ENCODE measurements around the gene NOTCH3.

The NOTCH3 gene

DNA sequence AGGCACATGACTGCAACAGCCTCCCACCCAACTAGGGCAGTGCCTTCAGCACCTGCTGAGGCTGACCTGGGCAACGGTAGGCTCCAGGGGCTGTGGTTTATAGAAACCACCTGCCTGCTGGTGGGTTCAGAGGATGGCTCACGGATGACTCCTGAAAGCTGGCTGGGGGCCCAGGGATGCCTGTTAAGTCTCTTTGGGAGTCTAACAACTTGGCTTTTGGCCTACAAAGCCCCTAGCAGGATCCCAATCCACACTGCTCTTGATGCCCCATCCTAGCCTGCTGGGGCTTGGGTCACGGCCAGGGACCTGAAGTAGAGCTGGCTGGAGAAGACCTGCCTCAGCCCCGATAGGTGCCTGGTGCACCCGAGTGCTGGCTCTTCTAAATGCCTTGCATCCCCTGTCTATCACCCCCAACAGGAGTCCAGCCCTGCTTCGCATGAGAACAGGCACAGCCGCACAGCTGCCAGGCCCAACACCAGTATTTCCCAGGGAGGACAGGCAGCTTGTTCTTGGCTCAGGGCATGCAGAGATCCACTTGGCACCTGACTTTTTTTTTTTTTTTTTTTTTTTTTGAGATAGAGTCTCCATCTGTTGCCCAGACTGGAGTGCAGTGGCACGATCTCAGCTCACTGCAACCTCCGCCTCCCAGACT is 40.6 kb upstream of the NOTCH3 start:
- TF ChIP-seq, protein P1, sequence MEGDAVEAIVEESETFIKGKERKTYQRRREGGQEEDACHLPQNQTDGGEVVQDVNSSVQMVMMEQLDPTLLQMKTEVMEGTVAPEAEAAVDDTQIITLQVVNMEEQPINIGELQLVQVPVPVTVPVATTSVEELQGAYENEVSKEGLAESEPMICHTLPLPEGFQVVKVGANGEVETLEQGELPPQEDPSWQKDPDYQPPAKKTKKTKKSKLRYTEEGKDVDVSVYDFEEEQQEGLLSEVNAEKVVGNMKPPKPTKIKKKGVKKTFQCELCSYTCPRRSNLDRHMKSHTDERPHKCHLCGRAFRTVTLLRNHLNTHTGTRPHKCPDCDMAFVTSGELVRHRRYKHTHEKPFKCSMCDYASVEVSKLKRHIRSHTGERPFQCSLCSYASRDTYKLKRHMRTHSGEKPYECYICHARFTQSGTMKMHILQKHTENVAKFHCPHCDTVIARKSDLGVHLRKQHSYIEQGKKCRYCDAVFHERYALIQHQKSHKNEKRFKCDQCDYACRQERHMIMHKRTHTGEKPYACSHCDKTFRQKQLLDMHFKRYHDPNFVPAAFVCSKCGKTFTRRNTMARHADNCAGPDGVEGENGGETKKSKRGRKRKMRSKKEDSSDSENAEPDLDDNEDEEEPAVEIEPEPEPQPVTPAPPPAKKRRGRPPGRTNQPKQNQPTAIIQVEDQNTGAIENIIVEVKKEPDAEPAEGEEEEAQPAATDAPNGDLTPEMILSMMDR (IDR thresholded peaks at IDR 0.05; ENCODE audit: low read depth, low read length): no peak
- H3K4me3 ChIP-seq (ENCODE audit: low read depth, low read length): no peak overlapping the region

DNA sequence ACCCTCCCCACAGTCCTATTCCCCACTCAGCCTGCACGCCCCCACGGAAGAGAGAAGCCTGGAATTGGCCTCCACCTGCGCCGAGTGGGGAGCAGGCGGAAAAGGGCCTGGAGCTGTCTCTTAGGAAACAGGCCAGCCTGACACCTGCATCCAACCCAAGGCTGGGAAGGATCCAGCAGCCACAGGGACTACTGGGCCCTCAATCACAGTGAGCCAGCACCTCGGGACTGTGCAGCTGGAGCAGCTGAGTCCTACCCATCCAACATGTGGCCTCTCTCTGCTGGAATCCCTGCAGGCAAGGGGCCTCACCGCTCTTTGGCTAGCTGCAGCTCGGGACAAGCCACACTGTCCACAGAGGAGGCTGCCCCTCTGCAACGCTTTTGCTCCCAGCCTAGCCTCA is 39.7 kb upstream of the NOTCH3 start:
- no peak overlapping the region for H3K4me3 ChIP-seq (ENCODE audit: low read depth, low read length)
- TF ChIP-seq, protein P1 (IDR thresholded peaks at IDR 0.05; ENCODE audit: low read depth, low read length): no peak

DNA sequence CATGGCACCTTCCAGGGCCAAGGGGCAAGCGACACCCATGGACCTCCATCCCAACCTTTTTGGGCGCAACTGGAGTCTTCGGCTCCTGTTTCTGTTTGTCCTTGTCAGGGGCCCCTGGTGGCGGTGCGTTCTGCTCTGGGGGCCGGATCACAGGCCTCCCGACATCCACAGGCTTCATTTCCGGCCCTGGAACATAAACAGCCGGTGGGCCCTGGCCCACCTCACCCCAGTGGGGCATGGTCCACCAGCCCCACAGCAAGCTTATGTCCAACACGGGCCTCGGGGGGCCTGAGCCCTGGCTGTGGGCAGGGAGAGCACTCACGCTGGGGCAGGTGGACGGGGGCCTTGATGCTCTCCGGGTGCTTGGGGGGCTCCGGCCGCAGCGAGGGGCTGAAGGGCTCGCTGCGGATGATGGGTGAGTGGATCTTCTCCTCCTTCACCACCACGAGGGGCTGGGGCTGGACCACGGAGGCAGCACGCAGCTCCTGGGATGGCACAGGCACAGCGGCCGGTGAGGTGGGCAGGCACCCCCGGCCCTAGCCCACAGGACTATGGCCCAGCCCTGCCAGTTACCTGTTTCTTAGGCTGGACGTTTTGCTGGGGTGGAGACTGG is 38.6 kb upstream of the NOTCH3 start:
- H3K4me3 ChIP-seq (ENCODE audit: low read depth, low read length): no peak overlapping the region
- TF ChIP-seq, protein P1 (IDR thresholded peaks at IDR 0.05; ENCODE audit: low read depth, low read length): no peak

DNA sequence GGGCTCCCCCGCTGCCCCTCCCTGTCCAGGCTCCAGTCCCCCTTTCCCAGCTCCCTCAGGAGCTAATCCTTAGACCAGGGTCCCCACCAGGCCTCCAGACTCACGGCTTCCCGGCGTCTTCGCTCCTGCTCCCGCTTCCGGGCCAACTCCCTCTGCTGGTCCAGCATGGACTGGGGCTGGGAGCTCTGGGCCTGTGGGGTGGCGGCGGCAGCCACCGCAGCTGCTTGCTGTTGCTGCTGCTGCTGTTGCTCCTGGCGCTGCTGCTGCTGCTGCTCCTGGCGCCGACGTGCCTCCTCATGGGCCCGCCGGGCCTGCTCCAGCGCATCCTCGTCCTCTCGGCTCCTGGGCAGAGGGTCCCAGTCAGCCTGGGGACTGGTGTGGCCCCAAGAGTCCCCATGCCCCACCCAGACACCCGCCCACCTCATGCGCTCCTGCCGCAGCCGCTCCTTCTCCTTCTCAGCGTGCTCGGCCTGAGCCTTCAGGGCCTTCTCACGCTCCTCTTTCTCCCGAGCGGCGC is 37.9 kb upstream of the NOTCH3 start:
- TF ChIP-seq, protein P1 (IDR thresholded peaks at IDR 0.05; ENCODE audit: low read depth, low read length): no peak
- no peak overlapping the region for H3K4me3 ChIP-seq (ENCODE audit: low read depth, low read length)

DNA sequence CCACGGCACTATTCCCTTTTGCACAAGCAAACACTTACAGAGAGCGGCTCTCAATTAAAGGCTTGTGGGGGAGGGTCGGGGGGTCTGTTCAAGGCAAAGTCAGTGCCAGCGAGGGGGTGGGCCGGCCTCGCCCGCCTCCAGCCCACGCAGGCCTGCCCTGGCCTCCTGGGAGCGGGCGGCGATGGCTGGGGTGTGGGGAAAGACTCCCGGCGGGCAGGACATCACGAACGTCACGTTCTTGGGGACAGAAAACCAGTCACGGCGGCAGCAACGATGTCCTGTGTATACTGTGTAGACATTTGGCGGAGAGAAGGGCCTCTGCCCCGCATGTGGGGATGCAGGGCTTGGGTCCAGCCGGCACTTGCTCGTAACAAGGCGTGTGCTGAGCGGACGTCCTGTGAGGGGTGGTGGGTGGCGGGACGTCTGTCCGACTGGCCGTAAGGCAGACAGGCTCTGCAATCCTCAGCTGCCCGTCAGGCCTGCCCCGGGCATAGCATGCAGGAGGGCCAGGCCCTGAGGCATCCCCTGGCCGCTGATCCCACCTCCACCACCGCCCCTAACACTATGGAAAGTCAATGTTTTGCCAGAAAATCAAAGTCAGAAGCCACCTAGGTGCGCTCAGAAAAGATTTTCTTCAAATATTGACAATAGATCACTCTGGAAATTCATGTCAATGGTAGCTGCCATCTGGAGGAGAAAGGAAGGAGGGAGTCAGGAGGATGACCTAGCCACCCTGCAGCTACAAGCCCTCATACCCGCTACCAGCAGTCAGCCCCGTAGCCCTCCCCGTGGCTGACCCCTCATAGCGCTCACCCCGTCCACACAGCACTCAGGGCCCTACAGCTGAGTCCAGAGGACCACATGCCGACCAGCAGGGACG is 37.2 kb upstream of the NOTCH3 start:
- TF ChIP-seq, protein P1 (IDR thresholded peaks at IDR 0.05; ENCODE audit: low read depth, low read length): no peak

DNA sequence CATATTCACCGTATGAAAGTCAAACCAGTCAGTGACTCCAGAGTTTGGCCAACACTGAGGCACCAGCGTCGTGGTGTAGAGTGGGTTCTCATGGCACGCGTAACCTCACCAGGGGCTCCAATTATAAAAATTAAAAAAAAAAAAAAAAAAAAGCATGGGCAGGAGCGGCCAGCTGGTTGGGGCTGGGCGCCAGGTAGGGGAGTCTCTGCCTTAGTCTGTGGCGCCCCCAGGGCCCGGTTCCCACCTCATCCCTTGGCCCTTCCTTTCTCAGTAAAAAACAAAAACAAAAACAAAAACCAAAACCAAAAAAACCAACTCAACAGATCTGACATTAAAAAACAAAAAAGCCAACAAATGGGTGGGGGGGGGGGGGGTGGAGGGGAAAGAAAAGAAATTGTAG is 36.1 kb upstream of the NOTCH3 start:
- H3K4me3 ChIP-seq (ENCODE audit: low read depth, low read length): no peak overlapping the region
- TF ChIP-seq, protein P1 (IDR thresholded peaks at IDR 0.05; ENCODE audit: low read depth, low read length): no peak

More for the DNA sequence above, 37.2 kb upstream of the NOTCH3 start:
- H3K4me3 ChIP-seq (ENCODE audit: low read depth, low read length): no peak overlapping the region
